Stimulated activated CD4-positive, alpha-beta T cell treated with anti-CD3 and anti-CD28 coated beads, TNF-alpha, amount 100 ng/mL, for 4 hours (primary cell): Measurements from ENCODE around the gene CDC45.

ENCODE experiments used
- DNase-seq, 3 experiments: peaks; one replicate each; pipeline ENCODE4 v3.0.0-alpha.2; 2020; ENCODE audit warnings: low read depth in 3 of 3

CDC45 gene

DNA sequence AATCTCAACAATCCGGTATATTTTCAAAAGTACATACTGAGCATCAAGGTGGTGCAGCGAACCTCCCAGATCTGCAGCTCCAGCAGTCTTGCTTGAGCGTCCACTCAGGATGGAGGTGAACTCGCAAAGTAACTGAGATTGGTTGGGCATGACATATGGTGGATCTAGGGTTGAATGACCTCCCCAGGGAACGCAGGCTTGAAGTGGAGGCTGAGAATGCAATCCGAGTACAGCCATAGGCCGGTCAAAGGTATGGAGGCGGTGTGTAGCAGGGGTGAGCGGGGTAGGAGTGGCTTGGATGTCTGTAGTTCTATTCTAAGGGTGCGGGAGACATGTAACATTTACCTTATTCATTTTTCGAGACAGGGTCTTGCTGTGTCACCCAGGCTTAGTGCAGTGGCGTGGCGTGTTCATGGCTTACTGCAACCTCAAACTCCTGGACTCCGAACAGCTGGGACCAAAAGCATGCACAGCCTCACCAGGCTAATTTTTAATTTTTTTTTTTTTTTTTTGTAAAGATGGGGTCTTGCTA is 31.6 kb upstream of the CDC45 start:
- no peak for DNase-seq

DNA sequence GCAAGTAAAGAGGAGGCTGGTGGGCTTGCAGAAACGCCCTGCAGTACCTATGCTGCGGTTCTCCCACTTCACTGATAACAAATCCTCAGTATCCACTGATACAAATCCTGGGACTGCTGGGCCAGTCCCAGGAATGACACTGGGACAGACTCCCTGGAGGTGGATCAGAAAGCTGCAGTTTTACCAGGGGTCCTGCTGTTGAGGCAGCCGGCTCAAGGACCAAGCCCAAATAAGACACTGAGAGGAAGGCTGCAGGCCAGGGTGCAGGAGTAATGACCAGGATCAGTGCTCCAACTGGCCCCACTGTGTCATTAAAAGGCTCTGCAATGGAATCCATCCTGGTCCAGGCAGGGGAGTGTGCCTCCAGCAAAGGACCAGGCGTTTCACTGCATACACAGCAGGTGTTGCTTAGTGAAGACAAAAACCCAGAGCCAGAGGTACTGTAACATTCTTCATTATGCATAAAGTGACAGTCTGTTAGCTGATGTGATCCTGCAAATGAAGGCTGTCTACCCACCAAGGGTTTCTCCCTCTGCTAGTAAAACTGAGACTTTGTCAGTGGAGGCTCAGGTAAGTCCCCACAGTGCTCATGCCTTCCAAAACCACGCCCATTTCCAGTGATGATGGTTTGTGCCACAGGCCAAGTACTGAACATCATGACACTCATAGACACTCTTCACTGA is 30.8 kb upstream of the CDC45 start:
- no peak for DNase-seq

GRCh38 chr22:19449422-19449767 is 30.3 kb upstream of the CDC45 start:
- no peak for DNase-seq

DNA sequence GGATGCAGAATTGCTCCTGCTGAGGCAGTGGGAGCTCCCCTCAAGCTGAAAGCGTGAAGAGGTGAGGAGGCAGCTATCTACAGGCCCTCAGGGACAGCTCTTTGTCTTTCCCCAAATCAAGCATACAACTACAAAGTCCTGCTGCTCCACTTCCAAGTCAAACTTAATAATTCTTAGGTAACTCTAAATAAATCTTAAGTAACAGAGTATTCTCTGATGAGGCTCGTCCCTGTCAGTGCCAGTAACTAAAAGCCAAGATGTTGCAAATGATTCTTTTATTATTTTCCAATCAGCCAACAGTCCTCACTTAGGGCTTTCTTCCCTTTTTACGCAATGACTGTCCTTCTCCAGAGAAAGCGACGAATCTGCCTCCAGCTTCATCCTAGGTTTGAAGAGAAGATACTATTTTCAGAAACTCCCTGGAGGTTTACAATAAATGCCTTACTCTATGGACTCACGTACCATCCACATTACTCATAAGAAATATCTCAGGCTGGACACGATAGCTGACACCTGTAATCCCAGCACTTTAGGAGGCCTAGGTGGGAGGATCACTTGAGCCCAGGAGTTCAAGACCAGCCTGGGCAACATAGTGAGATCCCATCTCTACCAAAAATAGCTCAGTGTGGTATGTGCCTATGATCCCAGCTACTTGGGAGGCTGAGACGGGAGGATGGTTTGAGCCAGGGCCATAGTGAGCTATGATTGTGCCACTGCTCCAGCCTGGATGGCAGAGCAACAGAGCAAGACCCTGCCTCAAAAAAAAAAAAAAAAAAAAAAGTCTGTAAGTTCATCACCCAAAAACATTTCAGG is 29.2 kb upstream of the CDC45 start:
- DNase-seq, result no peak

- DNase-seq, result no peak
These were observed 28.1 kb upstream of the CDC45 start for GRCh38 chr22:19451570-19451969.

GRCh38 chr22:19453718-19454117 is 26.0 kb upstream of the CDC45 start:
- no peak for DNase-seq

GRCh38 chr22:19454156-19454555 is 25.6 kb upstream of the CDC45 start:
- DNase-seq, result peak in 1 of 3 experiments; percentile 27

DNA sequence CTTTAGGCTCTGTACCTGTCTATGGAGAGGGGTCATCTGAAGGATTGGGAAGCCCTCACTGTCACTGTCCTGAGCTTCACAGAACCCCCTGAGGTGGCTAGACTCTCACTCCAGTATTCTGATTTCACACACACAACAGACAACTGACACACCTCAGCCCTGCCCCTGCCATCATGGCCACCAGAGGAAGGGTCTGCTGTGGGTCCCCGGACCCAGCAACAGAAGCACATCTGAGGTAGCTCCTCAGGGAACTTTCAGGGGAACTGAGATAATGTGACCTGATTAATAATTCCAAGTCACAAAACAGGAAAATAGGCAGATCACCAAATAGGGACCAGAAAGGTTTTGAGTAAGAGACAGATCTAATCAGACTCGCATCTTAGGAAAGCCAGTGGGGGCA is 24.7 kb upstream of the CDC45 start:
- DNase-seq, result no peak

DNA sequence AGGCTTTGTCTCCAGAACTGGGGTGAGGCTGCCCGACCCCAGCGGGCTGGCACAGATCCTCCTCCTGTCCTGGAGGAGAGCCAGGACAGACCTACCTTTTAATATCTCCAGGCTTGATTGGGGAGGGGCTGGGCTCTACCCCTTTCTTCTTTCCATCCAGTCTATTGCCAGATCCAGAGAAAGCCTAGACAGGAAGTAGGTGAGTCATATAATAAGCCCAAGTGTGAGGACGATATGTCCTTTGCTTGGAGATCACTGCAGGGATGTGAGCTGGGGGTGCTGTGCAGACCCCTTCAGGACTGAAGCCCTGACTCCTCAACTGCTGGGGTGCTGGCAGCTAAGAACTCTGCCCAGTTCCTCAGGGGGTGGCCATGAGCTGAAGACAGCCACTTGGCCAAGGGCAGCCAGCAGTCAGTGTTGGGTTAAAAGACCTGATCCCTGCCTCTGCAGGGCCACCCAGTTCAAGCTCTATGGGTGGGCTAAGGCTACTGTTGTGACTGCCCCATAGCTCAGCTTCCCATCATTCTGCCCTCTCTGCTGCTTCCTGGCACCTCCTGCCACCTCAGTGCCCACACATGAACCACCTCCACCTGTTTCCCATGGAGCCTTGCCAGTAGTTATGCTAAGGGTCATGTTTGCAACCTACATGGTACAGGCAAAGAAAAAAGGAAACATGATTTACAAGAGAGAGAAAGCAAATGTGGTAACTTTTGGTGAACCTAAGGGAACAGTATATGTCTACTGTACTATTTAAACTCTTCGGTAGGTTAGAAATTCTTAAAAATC is 23.9 kb upstream of the CDC45 start:
- no peak for DNase-seq

DNA sequence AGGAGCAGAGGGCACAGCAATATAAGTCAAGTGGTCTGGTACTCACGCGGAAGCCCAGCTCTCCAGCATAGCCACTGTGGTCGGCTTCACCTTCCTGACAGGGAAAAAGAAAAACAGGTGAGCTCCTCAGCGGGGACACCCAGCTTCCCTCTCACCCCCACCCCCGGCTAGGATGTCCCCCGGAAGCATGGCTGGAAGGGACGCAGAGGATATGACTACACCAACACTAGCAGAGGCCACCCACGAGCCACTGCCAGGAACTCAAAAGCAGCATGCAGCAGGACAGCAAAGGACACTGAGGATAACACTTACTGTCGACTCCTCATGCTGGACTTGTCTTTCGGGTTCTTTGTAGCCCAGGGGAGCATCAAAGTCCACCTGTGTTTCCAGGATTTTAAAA is 23.2 kb upstream of the CDC45 start:
- no peak for DNase-seq

GRCh38 chr22:19457828-19458428 is 21.8 kb upstream of the CDC45 start:
- no peak for DNase-seq

DNA sequence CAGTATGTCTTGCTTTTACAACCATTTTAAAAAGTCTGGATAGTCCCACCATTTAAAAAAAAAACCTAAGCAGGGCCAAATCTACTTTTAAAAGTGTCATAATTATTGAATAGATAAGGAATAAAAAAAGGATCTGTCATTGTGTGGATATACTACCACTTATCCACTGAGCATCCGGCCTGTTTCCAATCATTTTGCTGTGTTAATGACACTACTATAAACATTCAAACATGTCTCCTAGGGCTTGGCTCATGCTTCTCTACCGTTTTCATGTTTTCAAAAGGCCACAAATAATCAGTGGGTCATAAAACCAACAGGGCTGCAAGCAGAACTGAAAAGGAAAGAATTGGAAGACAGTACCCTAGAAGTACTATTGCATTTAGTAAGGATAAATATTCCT is 19.7 kb upstream of the CDC45 start:
- no peak for DNase-seq

DNA sequence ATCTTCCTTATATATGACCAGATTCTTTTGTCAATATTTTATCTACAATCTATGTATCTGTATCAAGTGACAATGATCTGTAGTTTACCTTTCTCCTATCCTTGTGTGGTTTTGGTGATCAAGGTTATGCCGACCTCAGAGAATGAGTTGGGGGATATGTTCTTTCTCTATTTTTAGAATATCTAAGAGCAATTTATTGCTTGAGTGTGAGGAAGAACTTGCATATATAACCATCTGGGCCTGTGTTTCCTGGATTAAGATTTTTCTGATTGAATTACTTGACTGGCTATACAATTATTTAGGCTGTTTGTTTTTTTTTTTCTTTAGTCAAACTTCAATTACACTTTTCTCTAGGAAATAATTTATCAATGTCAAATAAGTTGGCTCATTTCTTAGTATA is 18.2 kb upstream of the CDC45 start:
- DNase-seq, result no peak

- no peak for DNase-seq
These were observed 16.7 kb upstream of the CDC45 start for GRCh38 chr22:19463008-19463407.

GRCh38 chr22:19463491-19464469 is 15.9 kb upstream of the CDC45 start:
- DNase-seq, result no peak

DNA sequence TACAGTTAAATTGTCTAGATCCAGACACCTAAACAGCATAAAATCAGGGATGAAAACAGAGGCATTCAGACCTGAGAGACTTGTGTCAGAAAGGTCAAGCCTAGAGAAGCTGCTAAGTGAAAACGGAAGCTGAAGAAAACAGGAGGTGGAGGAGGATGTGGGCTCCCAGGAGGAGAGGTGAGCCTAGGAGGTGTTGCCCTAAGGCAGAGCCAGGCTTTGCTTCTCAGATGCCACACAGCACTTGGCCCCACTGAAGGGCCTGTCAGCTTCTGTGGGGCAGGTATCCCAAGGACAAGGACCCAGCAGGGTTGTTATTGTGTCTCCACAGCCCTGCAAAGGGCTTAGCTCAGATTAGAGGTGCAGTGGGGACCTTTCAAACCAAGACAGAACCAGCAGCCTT is 15.2 kb upstream of the CDC45 start:
- no peak for DNase-seq

- DNase-seq, result no peak
These were observed 14.7 kb upstream of the CDC45 start for GRCh38 chr22:19464975-19465374.

DNA sequence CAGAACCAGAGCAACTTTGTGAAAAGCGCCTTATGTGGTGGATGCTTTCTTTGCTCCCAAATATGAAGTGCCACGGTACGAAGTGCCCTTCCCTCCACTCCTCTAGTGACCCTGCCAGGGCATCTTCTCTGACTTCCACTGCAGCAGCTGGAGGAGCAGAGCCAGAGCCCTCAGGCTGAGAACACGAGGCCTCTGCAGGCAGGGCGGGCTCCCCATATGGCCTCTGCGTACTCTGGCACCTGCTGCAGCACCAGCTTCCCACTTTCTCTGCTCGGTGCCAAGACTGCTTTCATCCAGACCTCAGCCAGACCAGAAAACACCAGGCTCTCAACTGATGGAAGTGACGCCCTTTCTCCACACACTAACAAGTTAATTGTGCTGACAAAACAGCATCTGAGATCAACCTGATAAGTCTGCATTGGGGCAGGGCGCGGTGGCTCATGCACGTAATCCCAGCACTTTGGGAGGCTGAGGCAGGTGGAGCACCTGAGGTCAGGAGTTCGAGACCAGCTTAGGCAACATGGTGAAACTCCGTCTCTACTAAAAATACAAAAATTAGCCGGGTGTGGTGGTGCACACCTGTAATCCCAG is 13.5 kb upstream of the CDC45 start:
- no peak for DNase-seq

- DNase-seq, result no peak
These were observed 12.6 kb upstream of the CDC45 start for GRCh38 chr22:19466848-19467752.
